ENCODE measurements around the gene UGT1A9.

Gene UGT1A9

DNA sequence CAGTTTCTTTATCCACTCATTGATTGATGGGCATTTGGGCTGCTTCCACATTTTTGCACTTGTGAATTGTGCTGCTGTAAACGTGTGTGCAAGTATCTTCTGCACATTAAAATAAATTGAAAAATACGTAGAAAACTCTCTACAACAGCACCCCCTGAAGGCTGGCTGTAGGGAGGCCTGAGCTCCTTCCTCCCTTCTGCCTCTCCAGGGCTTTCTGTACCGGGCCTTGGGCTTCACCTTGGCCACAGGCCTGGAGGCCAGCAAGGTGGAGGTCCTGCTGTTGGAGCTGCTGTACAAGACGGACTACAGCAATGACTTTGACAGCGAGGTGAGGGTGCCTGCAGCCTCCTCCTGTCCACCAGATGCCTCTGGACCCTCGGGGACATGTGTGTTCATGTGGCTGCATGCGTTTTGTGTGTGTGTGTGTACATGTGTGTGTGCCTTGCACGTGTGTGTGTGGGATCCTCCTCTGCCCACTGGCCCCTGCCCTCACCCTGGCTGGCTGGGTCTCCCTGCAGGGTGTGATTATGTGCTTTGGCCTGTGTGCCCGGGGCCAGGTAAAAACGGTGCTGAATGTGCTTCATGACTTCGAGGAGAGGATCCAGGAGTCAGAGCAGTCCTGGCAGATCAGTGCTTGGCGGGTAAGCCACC, 135.6 kb downstream of the UGT1A9 start:
- TF ChIP-seq EZH2phosphoT487 (IDR thresholded peaks at IDR 0.05; ENCODE audit: borderline replicate concordance, low read length): no peak
- TF ChIP-seq, protein P1, sequence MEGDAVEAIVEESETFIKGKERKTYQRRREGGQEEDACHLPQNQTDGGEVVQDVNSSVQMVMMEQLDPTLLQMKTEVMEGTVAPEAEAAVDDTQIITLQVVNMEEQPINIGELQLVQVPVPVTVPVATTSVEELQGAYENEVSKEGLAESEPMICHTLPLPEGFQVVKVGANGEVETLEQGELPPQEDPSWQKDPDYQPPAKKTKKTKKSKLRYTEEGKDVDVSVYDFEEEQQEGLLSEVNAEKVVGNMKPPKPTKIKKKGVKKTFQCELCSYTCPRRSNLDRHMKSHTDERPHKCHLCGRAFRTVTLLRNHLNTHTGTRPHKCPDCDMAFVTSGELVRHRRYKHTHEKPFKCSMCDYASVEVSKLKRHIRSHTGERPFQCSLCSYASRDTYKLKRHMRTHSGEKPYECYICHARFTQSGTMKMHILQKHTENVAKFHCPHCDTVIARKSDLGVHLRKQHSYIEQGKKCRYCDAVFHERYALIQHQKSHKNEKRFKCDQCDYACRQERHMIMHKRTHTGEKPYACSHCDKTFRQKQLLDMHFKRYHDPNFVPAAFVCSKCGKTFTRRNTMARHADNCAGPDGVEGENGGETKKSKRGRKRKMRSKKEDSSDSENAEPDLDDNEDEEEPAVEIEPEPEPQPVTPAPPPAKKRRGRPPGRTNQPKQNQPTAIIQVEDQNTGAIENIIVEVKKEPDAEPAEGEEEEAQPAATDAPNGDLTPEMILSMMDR (IDR thresholded peaks at IDR 0.05; ENCODE audit: low read depth, low read length, poor library complexity, severe bottlenecking): no peak
- Histone ChIP-seq H3K9me3 (ENCODE audit: control insufficient read depth, insufficient read depth, low read length) (no peaks in the 10 kb centered on the region), H3K4me2 (ENCODE audit: low read length) (no peak overlapping the region), H3K4me1 (ENCODE audit: control insufficient read depth, low read length) (no peaks in the 10 kb centered on the region), H3K4me3 (ENCODE audit: low read length) (no peak overlapping the region), H4K20me1 (ENCODE audit: control insufficient read depth, insufficient read depth, low read depth, low read length) (no peaks in the 10 kb centered on the region), H3F3A (ENCODE audit: control insufficient read depth, insufficient read depth) (no peaks in the 10 kb centered on the region), H3K27me3 (ENCODE audit: control insufficient read depth, low read length) (peaks cover 10% of the 10 kb centered on the region), H3K9me2 (replicated peaks; ENCODE audit: control insufficient read depth, low read length) (no peaks in the 10 kb centered on the region), H3K79me2 (ENCODE audit: control insufficient read depth, low read length) (no peaks in the 10 kb centered on the region), H3K27ac (ENCODE audit: low read depth, low read length) (no peak overlapping the region), H3K36me3 (ENCODE audit: control insufficient read depth, low read length) (no peaks in the 10 kb centered on the region)

- Histone ChIP-seq H3K4me3 (ENCODE audit: low read length) (no peak overlapping the region), H3K9me3 (ENCODE audit: control insufficient read depth, insufficient read depth, low read length) (no peaks in the 10 kb centered on the region), H3F3A (ENCODE audit: control insufficient read depth, insufficient read depth) (no peaks in the 10 kb centered on the region), H3K4me1 (ENCODE audit: control insufficient read depth, low read length) (no peaks in the 10 kb centered on the region), H3K27me3 (ENCODE audit: control insufficient read depth, low read length) (peaks cover 10% of the 10 kb centered on the region), H3K9me2 (replicated peaks; ENCODE audit: control insufficient read depth, low read length) (no peaks in the 10 kb centered on the region), H3K36me3 (ENCODE audit: control insufficient read depth, low read length) (no peaks in the 10 kb centered on the region), H4K20me1 (ENCODE audit: control insufficient read depth, insufficient read depth, low read depth, low read length) (no peaks in the 10 kb centered on the region), H3K27ac (ENCODE audit: low read depth, low read length) (no peak overlapping the region), H3K79me2 (ENCODE audit: control insufficient read depth, low read length) (no peaks in the 10 kb centered on the region), H3K4me2 (ENCODE audit: low read length) (no peak overlapping the region)
- TF ChIP-seq, protein P1 (IDR thresholded peaks at IDR 0.05; ENCODE audit: low read depth, low read length, poor library complexity, severe bottlenecking): no peak
- TF ChIP-seq EZH2phosphoT487 (IDR thresholded peaks at IDR 0.05; ENCODE audit: borderline replicate concordance, low read length): no peak
These were observed 136.6 kb downstream of the UGT1A9 start for GRCh38 chr2:233807966-233808935.

GRCh38 chr2:233810385-233810784, 138.7 kb downstream of the UGT1A9 start:
- no peak overlapping the region for H3K4me3 ChIP-seq (ENCODE audit: low read length)
- H3K27ac ChIP-seq (ENCODE audit: low read depth, low read length): no peak overlapping the region
- H3K4me1 ChIP-seq (ENCODE audit: control insufficient read depth, low read length): no peaks in the 10 kb centered on the region
- H3K79me2 ChIP-seq (ENCODE audit: control insufficient read depth, low read length): no peaks in the 10 kb centered on the region
- H3K36me3 ChIP-seq (ENCODE audit: control insufficient read depth, low read length): no peaks in the 10 kb centered on the region
- no peaks in the 10 kb centered on the region for H3F3A ChIP-seq (ENCODE audit: control insufficient read depth, insufficient read depth)
- no peaks in the 10 kb centered on the region for H3K9me2 ChIP-seq (replicated peaks; ENCODE audit: control insufficient read depth, low read length)
- peaks cover 5% of the 10 kb centered on the region; the same call in 1 of the 2 replicates for H3K9me3 ChIP-seq (ENCODE audit: control insufficient read depth, insufficient read depth, low read length)
- H3K4me2 ChIP-seq (ENCODE audit: low read length): no peak overlapping the region
- H4K20me1 ChIP-seq (ENCODE audit: control insufficient read depth, insufficient read depth, low read depth, low read length): no peaks in the 10 kb centered on the region
- H3K27me3 ChIP-seq (ENCODE audit: control insufficient read depth, low read length): peaks cover 10% of the 10 kb centered on the region
- TF ChIP-seq EZH2phosphoT487 (IDR thresholded peaks at IDR 0.05; ENCODE audit: borderline replicate concordance, low read length): no peak
- TF ChIP-seq, protein P1 (IDR thresholded peaks at IDR 0.05; ENCODE audit: low read depth, low read length, poor library complexity, severe bottlenecking): no peak
